ENCODE results near the gene BRAF.
"Not testable (repeated sequence)": the region's sequence is repeated elsewhere in the genome, so short reads cannot be mapped to it uniquely, and the experiment has no call there.

BRAF gene

GRCh38 chr7:140924821-140925421 lies at the start of gene BRAF:
BRAF (minus strand) TSS chr7:140924929; CDS start chr7:140924703, 226 bp downstream.
- peak; percentile 62 to 89 (median 80) for DNase-seq

DNA sequence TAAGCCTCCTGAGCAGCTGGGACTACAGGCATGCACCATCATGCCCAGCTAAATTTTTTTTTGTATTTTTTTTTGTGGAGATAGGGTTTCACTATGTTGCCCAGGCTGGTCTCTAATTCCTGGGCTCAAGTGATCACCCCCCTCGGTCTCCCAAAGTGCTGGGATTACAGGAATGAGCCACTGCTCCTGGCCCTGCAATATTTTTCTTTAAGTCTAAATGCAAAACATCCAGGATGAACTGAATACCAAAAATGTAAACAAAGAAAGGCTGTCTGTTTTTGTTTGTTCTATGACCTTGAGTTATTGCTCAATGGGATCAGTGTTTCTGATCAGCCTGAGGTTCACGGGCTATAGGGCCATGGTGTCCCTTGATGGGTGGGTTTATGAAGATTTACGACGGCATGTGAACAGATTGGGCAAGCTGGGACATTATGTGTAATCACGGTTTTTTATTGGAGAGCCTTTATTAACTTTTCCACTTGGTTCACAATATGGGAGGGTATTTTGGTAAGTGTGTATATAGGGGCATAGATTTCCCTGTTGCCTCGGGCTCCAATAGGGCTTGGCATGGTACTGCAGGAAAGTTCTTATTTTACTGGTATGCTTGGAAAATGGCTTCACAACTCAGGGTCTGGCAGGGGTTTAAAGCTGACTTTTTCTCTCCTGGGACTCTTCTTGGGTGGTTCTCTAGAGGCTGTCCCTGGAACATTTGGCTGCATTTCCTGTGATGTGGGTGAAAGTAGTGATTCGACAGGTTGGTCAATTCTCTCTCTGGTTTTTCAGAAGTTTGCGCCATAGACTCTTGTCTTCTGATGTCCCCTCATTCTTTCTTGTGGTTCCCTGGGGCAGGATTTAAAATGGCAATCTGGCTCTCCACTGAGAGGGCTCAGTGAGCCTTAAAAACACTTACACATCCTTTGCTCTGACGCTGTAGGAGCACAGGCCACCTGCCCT lies 48.4 kb upstream of the BRAF start:
- DNase-seq, result no peak

- DNase-seq, result no peak
Measured at GRCh38 chr7:140972344-140972743, 47.6 kb upstream of the BRAF start.

GRCh38 chr7:140967438-140967837 lies 42.7 kb upstream of the BRAF start:
- no peak for DNase-seq

- peak in 1 of 14 donors; percentile 58 for DNase-seq
Measured at GRCh38 chr7:140966561-140967233, 42.0 kb upstream of the BRAF start.

- no peak for DNase-seq
Measured at GRCh38 chr7:140961117-140961516, 36.4 kb upstream of the BRAF start.

DNA sequence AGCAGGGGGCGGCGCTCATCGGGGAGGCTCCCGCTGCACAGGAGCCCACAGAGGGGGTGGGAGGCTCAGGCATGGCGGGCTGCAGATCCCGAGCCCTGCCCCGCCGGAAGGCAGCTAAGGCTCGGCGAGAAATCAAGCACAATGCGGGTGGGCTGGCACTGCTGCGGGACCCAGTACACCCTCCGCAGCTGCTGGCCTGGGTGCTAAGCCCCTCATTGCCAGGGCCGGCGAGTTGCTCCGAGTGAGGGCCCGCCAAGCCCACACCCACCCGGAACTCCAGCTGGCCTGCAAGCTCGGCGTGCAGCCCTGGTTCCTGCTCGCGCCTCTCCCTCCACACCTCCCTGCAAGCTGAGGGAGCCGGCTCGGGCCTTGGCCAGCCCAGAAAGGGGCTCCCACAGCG lies 32.3 kb upstream of the BRAF start:
- not testable (repeated sequence) for DNase-seq

GRCh38 chr7:140945940-140946339 lies 21.2 kb upstream of the BRAF start:
- no peak for DNase-seq

DNA sequence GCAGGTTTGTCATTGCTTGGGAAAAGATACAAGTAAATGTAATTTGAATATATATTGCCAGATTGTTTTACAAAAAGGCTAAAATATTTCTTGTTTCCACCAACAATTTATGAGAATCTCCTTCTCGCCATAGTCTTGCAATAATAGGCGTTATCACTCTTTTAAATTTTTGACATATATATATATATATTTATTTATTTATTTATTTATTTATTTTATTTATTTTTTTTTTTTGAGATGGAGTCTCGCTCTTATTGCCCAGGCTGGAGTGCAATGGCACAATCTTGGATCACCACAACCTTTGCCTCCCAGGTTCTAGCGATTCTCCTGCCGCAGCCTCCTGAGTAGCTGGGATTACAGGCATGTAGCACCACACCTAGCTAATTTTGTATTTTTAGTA lies 17.5 kb upstream of the BRAF start:
- not testable (repeated sequence) for DNase-seq

DNA sequence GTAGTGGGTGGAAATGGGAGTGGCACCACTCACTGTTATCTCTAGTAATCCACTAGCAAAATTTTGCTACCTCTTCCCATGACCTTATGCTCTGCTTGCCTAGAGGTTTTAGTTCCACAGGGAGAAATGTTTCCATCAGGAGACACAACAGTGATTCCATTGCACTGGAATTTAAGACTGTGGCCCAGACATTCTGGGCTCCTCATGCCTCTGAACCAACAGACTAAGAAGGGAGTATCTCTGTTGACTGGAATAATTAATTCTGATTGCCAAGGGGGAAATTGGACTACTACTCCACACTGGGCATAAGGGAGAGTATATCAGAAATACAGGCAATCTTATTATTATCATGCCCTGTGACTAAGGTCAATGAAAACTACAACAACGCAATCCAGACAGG lies 16.2 kb upstream of the BRAF start:
- DNase-seq, result no peak

- no peak for DNase-seq
Measured at GRCh38 chr7:140937702-140938264, 13.1 kb upstream of the BRAF start.

- no peak for DNase-seq
Measured at GRCh38 chr7:140928491-140929309, 4.0 kb upstream of the BRAF start.

DNA sequence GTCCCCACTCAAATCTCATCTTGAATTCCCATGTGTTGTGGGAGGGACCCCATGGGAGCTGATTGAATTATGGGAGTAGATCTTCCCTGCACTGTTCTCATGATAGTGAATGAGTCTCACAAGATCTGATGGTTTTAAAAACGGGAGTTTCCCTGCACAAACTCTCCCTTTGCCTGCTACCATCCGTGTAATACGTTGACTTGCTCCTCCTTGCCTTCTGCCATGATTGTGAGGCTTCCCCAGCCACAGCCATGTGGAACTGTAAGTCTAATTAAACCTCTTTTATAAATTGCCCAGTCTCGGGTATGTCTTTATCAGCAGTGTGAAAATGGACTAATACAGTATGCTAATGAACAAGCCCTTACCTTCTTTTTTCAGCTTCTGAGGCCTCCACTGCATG lies 3.2 kb upstream of the BRAF start:
- not testable (repeated sequence) for DNase-seq

GRCh38 chr7:140927351-140927750 lies 2.6 kb upstream of the BRAF start:
- DNase-seq, result no peak

- DNase-seq, result no peak
Measured at GRCh38 chr7:140926021-140926817, 1.5 kb upstream of the BRAF start.

- peak in 13 of 14 donors; percentile 61 to 89 (median 74) for DNase-seq
Measured at GRCh38 chr7:140924019-140924820, 509 bp downstream of the BRAF start.

DNA sequence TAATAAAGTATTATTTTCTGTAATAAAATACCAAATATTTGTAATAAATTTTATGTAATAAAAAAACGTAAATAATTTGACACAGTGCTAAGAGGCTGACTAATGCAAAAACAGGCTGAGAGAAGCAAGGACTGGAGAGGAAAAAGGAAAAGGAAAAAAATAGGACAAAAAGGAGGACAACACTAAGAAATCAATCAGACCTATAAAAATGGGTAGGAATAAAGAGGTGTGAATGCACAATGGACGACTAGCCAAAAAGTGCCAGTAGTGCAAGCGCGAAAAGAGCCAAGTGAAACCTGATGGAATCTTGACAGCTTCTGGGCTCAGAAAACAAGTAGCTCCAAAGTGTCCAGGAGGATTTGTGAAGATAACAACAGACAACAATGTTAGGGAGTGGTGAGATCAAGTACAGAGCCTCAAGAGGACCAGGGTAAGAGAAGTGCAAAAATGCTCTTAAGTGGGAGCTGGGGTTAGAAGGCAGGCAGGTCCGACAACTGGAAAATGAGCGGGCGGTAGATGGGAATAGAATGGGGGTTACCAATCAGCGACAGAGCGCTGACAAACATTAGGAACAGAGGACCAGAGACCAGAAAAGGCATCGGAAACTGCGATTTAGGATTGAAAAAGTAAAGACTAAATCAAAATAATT lies 1.2 kb downstream of the BRAF start:
- peak in 9 of 14 donors; percentile 20 to 65 (median 42) for DNase-seq

GRCh38 chr7:140922741-140923345 lies 1.9 kb downstream of the BRAF start:
- peak in 1 of 14 donors; percentile 37 for DNase-seq

GRCh38 chr7:140920745-140921144 lies 4.0 kb downstream of the BRAF start:
- no peak for DNase-seq
